ENCODE measurements around the gene CDH13.

CDH13 gene

DNA sequence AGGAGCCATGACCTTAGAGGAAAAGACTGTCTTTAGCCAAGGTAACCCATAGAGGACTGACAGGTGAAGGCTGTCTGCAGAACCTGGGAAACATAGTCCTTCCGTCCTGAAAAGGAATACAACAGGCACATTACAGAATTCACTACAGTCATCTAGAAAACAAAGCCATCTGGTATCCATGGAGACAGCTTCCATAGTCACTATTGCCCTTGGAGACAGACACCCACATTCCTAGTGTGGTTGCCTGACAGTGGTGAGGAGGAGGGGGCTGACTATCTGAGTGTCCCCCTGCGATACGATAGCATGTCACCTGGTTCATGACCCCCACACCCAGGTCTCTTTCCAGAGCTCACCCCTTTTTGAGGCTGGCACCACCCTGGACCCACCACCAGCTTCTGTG lies 254.7 kb downstream of the CDH13 start:
- Histone ChIP-seq H3K9ac (ENCODE audit: low read length in 5 of 5) (no peak overlapping the region), H3K27me3 (ENCODE audit: control insufficient read depth in 5 of 5, insufficient read depth in 4 of 5, low read length in 5 of 5) (no peaks in the 10 kb centered on the region), H3K4me3 (ENCODE audit: low read depth in 1 of 5, low read length in 5 of 5) (no peak overlapping the region)

DNA sequence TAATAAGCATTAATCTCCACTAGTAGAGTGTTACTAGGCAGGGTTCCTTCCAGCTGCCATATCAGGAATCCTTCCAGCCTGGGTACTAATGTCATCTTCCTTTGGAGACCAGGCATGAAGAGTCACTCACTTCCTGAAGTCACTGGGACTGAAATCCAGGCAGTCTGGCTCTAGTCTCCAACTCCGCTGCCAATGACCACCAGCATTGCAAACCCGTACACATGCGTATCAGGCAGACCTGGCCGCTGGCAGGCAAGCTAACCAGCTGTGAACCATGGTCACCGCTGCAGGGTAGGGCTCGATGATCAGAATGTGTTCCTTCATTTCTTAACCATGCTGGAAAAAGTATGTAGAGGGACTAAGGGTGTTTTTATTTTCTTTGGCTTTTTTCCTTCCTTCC lies 255.5 kb downstream of the CDH13 start:
- Histone ChIP-seq H3K9ac (ENCODE audit: low read length in 5 of 5) (no peak overlapping the region), H3K27me3 (ENCODE audit: control insufficient read depth in 5 of 5, insufficient read depth in 4 of 5, low read length in 5 of 5) (no peaks in the 10 kb centered on the region), H3K4me1 (ENCODE audit: control insufficient read depth in 5 of 5, insufficient read depth in 5 of 5, low read length in 5 of 5) (no peaks in the 10 kb centered on the region), H3K36me3 (ENCODE audit: control insufficient read depth in 5 of 5, insufficient read depth in 5 of 5, low read length in 5 of 5) (no peaks in the 10 kb centered on the region), H3K4me3 (ENCODE audit: low read depth in 1 of 5, low read length in 5 of 5) (no peak overlapping the region), H3K27ac (ENCODE audit: low read depth, low read length) (no peak overlapping the region), H3K9me3 (ENCODE audit: control insufficient read depth in 5 of 5, low read length in 5 of 5) (no peaks in the 10 kb centered on the region)

More for the DNA sequence above, 254.7 kb downstream of the CDH13 start:
- Histone ChIP-seq H3K27ac (ENCODE audit: low read depth, low read length) (no peak overlapping the region), H3K4me1 (ENCODE audit: control insufficient read depth in 5 of 5, insufficient read depth in 5 of 5, low read length in 5 of 5) (no peaks in the 10 kb centered on the region), H3K9me3 (ENCODE audit: control insufficient read depth in 5 of 5, low read length in 5 of 5) (no peaks in the 10 kb centered on the region), H3K36me3 (ENCODE audit: control insufficient read depth in 5 of 5, insufficient read depth in 5 of 5, low read length in 5 of 5) (no peaks in the 10 kb centered on the region)

DNA sequence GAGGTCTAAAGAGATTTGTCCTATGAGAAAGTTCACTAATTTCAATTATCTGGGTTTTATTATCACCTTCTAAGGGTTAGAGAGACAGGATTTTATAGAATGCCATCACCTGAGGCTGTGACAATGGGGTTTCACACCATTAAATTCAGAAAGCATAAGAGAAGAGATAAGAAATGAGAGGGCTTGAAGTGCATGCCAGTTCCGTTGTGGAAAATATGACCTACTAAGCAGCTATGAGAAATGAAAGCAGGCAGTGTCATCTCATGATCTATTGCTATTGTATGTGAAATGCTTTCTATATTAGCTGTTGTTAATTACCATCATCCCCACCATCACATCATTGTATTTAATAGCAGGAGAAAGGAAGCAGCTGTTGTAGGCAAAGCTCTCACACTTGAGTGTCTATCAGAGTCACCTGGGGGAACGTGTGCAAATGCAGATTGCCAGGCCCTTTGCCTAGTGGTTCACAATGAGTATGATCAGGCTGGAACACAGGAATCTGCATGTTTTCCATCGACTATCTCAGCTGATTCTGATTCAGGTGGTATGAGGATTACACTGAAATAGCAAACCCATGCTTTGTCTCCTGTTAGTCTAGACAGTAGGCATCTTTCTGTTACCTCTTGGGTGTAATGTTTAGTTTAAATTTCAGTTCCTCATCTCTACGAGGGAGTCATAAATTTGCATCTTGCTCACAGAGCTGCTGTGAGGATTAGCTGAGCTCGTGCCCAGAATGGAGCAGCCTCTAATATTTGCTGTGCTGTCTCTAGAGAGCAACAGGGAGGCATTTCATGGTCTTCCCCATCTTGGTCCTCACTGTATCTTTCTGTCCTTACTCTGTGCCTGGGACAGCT lies 256.4 kb downstream of the CDH13 start:
- no peak overlapping the region for H3K27ac ChIP-seq (ENCODE audit: low read depth, low read length)
- no peaks in the 10 kb centered on the region for H3K27me3 ChIP-seq (ENCODE audit: control insufficient read depth in 5 of 5, insufficient read depth in 4 of 5, low read length in 5 of 5)
- H3K36me3 ChIP-seq (ENCODE audit: control insufficient read depth in 5 of 5, insufficient read depth in 5 of 5, low read length in 5 of 5), result no peaks in the 10 kb centered on the region
- no peak overlapping the region for H3K9ac ChIP-seq (ENCODE audit: low read length in 5 of 5)
- H3K4me1 ChIP-seq (ENCODE audit: control insufficient read depth in 5 of 5, insufficient read depth in 5 of 5, low read length in 5 of 5), result no peaks in the 10 kb centered on the region
- no peaks in the 10 kb centered on the region for H3K9me3 ChIP-seq (ENCODE audit: control insufficient read depth in 5 of 5, low read length in 5 of 5)
- H3K4me3 ChIP-seq (ENCODE audit: low read depth in 1 of 5, low read length in 5 of 5), result no peak overlapping the region

DNA sequence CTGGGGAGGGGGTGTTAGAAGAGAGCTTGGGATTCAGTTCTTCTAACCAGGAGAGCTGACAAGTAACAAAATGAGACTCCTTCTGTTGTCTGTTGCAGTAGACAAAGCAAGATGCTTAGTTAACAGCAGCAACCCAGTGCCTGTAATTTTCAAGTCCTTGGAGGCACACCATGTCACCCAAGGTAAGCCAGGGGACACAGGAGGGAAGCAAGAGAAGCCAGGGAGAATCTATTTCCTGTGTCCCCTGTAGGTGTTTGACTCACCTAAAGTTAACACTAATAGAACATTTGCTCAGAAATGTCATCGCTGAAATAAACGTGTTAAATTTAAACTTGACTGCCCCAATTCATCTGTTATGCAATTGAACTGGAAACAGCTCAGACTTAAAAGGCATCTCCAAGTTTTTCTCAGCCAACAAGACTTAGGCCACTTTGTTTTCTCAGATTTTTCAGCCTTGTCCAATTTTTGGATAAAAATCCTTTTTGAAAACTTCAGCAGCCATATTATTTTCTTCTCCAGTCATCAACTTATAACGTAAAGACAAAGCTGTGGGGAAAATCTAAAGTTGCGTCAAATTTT lies 257.6 kb downstream of the CDH13 start:
- Histone ChIP-seq H3K27me3 (ENCODE audit: control insufficient read depth in 5 of 5, insufficient read depth in 4 of 5, low read length in 5 of 5) (no peaks in the 10 kb centered on the region), H3K9ac (ENCODE audit: low read length in 5 of 5) (no peak overlapping the region), H3K9me3 (ENCODE audit: control insufficient read depth in 5 of 5, low read length in 5 of 5) (no peaks in the 10 kb centered on the region), H3K4me3 (ENCODE audit: low read depth in 1 of 5, low read length in 5 of 5) (no peak overlapping the region), H3K27ac (ENCODE audit: low read depth, low read length) (no peak overlapping the region), H3K36me3 (ENCODE audit: control insufficient read depth in 5 of 5, insufficient read depth in 5 of 5, low read length in 5 of 5) (no peaks in the 10 kb centered on the region), H3K4me1 (ENCODE audit: control insufficient read depth in 5 of 5, insufficient read depth in 5 of 5, low read length in 5 of 5) (peaks cover 0 to 5% (median 0%) of the 10 kb centered on the region in 5 donors)

DNA sequence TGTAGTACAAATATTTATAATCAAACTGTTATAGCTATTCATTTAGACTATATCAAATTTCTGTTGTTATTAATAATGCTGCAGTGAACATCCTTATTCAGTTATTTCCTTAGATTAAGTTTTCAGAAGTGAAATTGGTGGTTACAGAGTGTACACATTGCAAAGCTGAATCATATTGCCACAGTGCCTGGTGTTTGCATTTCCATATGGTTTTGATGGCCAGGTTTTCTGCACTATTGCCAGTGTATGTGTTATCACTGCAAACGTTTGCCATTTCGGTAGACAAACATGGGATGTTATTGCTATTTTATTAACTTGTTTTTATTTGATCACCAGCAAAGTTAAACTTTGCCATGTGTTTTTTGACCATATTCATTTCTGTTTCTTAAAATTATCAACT lies 259.4 kb downstream of the CDH13 start:
- Histone ChIP-seq H3K27ac (ENCODE audit: low read depth, low read length) (no peak overlapping the region), H3K9ac (ENCODE audit: low read length in 5 of 5) (no peak overlapping the region), H3K36me3 (ENCODE audit: control insufficient read depth in 5 of 5, insufficient read depth in 5 of 5, low read length in 5 of 5) (no peaks in the 10 kb centered on the region), H3K27me3 (ENCODE audit: control insufficient read depth in 5 of 5, insufficient read depth in 4 of 5, low read length in 5 of 5) (no peaks in the 10 kb centered on the region), H3K9me3 (ENCODE audit: control insufficient read depth in 5 of 5, low read length in 5 of 5) (no peaks in the 10 kb centered on the region), H3K4me3 (ENCODE audit: low read depth in 1 of 5, low read length in 5 of 5) (no peak overlapping the region), H3K4me1 (ENCODE audit: control insufficient read depth in 5 of 5, insufficient read depth in 5 of 5, low read length in 5 of 5) (peaks cover 0 to 5% (median 0%) of the 10 kb centered on the region in 5 donors)

- Histone ChIP-seq H3K27me3 (ENCODE audit: control insufficient read depth in 5 of 5, insufficient read depth in 4 of 5, low read length in 5 of 5) (no peaks in the 10 kb centered on the region), H3K4me1 (ENCODE audit: control insufficient read depth in 5 of 5, insufficient read depth in 5 of 5, low read length in 5 of 5) (peaks cover 0 to 5% (median 0%) of the 10 kb centered on the region in 5 donors), H3K9me3 (ENCODE audit: control insufficient read depth in 5 of 5, low read length in 5 of 5) (no peaks in the 10 kb centered on the region), H3K27ac (ENCODE audit: low read depth, low read length) (no peak overlapping the region), H3K36me3 (ENCODE audit: control insufficient read depth in 5 of 5, insufficient read depth in 5 of 5, low read length in 5 of 5) (no peaks in the 10 kb centered on the region), H3K9ac (ENCODE audit: low read length in 5 of 5) (no peak overlapping the region), H3K4me3 (ENCODE audit: low read depth in 1 of 5, low read length in 5 of 5) (no peak overlapping the region)
These were observed 261.8 kb downstream of the CDH13 start for GRCh38 chr16:82888591-82889001.

- Histone ChIP-seq H3K36me3 (ENCODE audit: control insufficient read depth in 5 of 5, insufficient read depth in 5 of 5, low read length in 5 of 5) (no peaks in the 10 kb centered on the region), H3K27me3 (ENCODE audit: control insufficient read depth in 5 of 5, insufficient read depth in 4 of 5, low read length in 5 of 5) (no peaks in the 10 kb centered on the region), H3K4me1 (ENCODE audit: control insufficient read depth in 5 of 5, insufficient read depth in 5 of 5, low read length in 5 of 5) (peaks cover 0 to 5% (median 0%) of the 10 kb centered on the region in 5 donors), H3K4me3 (ENCODE audit: low read depth in 1 of 5, low read length in 5 of 5) (no peak overlapping the region), H3K27ac (ENCODE audit: low read depth, low read length) (no peak overlapping the region), H3K9me3 (ENCODE audit: control insufficient read depth in 5 of 5, low read length in 5 of 5) (no peaks in the 10 kb centered on the region), H3K9ac (ENCODE audit: low read length in 5 of 5) (no peak overlapping the region)
These were observed 264.7 kb downstream of the CDH13 start for GRCh38 chr16:82891424-82891823.

- H3K27me3 ChIP-seq (ENCODE audit: control insufficient read depth in 5 of 5, insufficient read depth in 4 of 5, low read length in 5 of 5), result no peaks in the 10 kb centered on the region
- H3K4me3 ChIP-seq (ENCODE audit: low read depth in 1 of 5, low read length in 5 of 5), result no peak overlapping the region
- H3K27ac ChIP-seq (ENCODE audit: low read depth, low read length), result no peak overlapping the region
- no peak overlapping the region for H3K9ac ChIP-seq (ENCODE audit: low read length in 5 of 5)
- H3K9me3 ChIP-seq (ENCODE audit: control insufficient read depth in 5 of 5, low read length in 5 of 5), result no peaks in the 10 kb centered on the region
- peaks cover 0 to 5% (median 0%) of the 10 kb centered on the region in 5 donors for H3K4me1 ChIP-seq (ENCODE audit: control insufficient read depth in 5 of 5, insufficient read depth in 5 of 5, low read length in 5 of 5)
- H3K36me3 ChIP-seq (ENCODE audit: control insufficient read depth in 5 of 5, insufficient read depth in 5 of 5, low read length in 5 of 5), result no peaks in the 10 kb centered on the region
These were observed 265.1 kb downstream of the CDH13 start for GRCh38 chr16:82891918-82892317.

DNA sequence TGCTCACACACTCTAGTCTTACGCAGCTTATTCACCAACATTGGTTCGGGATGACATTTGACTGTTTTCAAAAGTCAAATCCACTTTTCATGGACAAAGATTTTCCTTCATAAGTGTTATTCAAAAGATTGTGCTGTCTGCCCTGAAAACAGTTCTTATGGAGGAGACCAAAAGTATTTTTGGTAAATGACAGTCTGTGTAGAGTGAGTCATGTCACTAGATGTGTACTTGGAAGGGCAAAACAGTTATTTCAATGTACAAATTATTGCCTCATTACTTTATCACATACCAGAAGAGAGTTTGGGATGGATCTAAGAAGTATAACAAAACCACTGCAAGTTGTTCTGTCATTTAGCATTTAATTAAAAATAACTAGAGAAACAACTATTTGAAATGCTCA lies 265.6 kb downstream of the CDH13 start:
- Histone ChIP-seq H3K27me3 (ENCODE audit: control insufficient read depth in 5 of 5, insufficient read depth in 4 of 5, low read length in 5 of 5) (no peaks in the 10 kb centered on the region), H3K4me1 (ENCODE audit: control insufficient read depth in 5 of 5, insufficient read depth in 5 of 5, low read length in 5 of 5) (peaks cover 0 to 5% (median 0%) of the 10 kb centered on the region in 5 donors), H3K27ac (ENCODE audit: low read depth, low read length) (no peak overlapping the region), H3K9me3 (ENCODE audit: control insufficient read depth in 5 of 5, low read length in 5 of 5) (no peaks in the 10 kb centered on the region), H3K9ac (ENCODE audit: low read length in 5 of 5) (no peak overlapping the region), H3K4me3 (ENCODE audit: low read depth in 1 of 5, low read length in 5 of 5) (no peak overlapping the region), H3K36me3 (ENCODE audit: control insufficient read depth in 5 of 5, insufficient read depth in 5 of 5, low read length in 5 of 5) (no peaks in the 10 kb centered on the region)

DNA sequence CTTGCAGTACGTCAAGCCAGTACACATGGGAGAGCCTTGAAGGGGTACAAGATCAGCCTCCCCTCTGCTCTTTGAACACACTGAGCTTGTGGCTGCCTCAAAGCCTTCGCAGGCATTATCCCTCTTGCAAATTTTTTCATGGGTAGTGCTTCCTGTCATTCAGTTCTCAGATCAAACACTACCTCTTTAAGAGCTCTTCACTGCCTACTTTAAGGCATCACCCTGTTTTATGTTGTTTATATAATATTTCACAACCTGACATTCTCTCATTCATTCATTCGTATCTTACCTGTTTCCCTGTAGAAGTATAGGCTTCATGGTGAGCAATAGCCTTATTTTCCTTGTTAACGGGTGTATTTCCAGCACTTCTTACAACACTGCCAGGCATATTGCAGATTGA lies 269.1 kb downstream of the CDH13 start:
- Histone ChIP-seq H3K36me3 (ENCODE audit: control insufficient read depth in 5 of 5, insufficient read depth in 5 of 5, low read length in 5 of 5) (no peaks in the 10 kb centered on the region), H3K9me3 (ENCODE audit: control insufficient read depth in 5 of 5, low read length in 5 of 5) (no peaks in the 10 kb centered on the region), H3K27me3 (ENCODE audit: control insufficient read depth in 5 of 5, insufficient read depth in 4 of 5, low read length in 5 of 5) (no peaks in the 10 kb centered on the region), H3K4me3 (ENCODE audit: low read depth in 1 of 5, low read length in 5 of 5) (no peak overlapping the region), H3K27ac (ENCODE audit: low read depth, low read length) (no peak overlapping the region), H3K9ac (ENCODE audit: low read length in 5 of 5) (no peak overlapping the region), H3K4me1 (ENCODE audit: control insufficient read depth in 5 of 5, insufficient read depth in 5 of 5, low read length in 5 of 5) (peaks cover 0 to 13% (median 10%) of the 10 kb centered on the region in 5 donors)
